B cell (primary cell): ENCODE data around the gene MAD1L1. TPM values are rescaled to one million over a fixed set of nuclear protein-coding genes. Genes with fewer than 3 reads are reported as not detected.

ENCODE experiments used
- ATAC-seq: fragments of 200-7000 bp; cut with Tn5 transposase; one replicate; pipeline ENCODE4 v1.10.0; 2021; ENCODE audit warnings: low read depth, mild to moderate bottlenecking, moderate number of reproducible peaks, moderate library complexity
- CTCF ChIA-PET: fragments of 350-600 bp; sonication (Branson Sonifier 250); formaldehyde crosslinking; loops from one replicate; lab custom pipeline; 2021; ENCODE audit warnings: antibody characterized with exemption, inconsistent platforms; lab: Charles Lee
- POLR2A ChIA-PET: fragments of 350-600 bp; sonication (Branson Sonifier 250); formaldehyde crosslinking; loops from one replicate; lab custom pipeline; 2021; ENCODE audit warnings: antibody characterized with exemption; lab: Charles Lee
- DNase-seq: peaks from one replicate; pipeline ENCODE4 v3.0.0; 2013
- H2AFZ ChIP-seq: 2 replicates; pipeline ENCODE4 v1.6.1; 2012; ENCODE audit warnings: mild to moderate bottlenecking, low read depth, low read length; ENCODE audit not compliant: insufficient read depth, poor library complexity, severe bottlenecking
- H3K27ac ChIP-seq, 2 donors: 1 replicate in 1 of 2; 2 replicates in 1 of 2; pipeline ENCODE4 v1.5.1; 2012 to 2013; ENCODE audit warnings: low read length in 2 of 2, mild to moderate bottlenecking in 2 of 2, moderate library complexity in 1 of 2
- H3K27me3 ChIP-seq, 4 experiments: fragments of 200-600 bp in 1 of 4; sonication (generic) in 1 of 4; replicated peaks in 1 of 4; 1 replicate in 2 of 4; 2 replicates in 2 of 4; pipeline versions ENCODE4 v1.6.1 to v1.7.0; 2013 to 2016; ENCODE audit warnings: low read length in 3 of 4, mild to moderate bottlenecking in 2 of 4, mixed read lengths in 1 of 4, moderate library complexity in 1 of 4; ENCODE audit not compliant: insufficient read depth in 4 of 4, control insufficient read depth in 3 of 4; ENCODE audit errors: control extremely low read depth in 1 of 4
- H3K36me3 ChIP-seq, 2 experiments: replicated peaks in 1 of 2; 1 replicate in 1 of 2; 2 replicates in 1 of 2; pipeline versions ENCODE4 v1.6.1 to v1.7.1; 2013; ENCODE audit warnings: low read length in 1 of 2; ENCODE audit not compliant: insufficient read depth in 2 of 2, control insufficient read depth in 1 of 2; ENCODE audit errors: control extremely low read depth in 1 of 2, extremely low read depth in 1 of 2
- H3K4me1 ChIP-seq, 2 donors: fragments of 200-600 bp in 1 of 2; sonication (generic) in 1 of 2; 1 replicate in 1 of 2; 2 replicates in 1 of 2; pipeline versions ENCODE4 v1.5.1 to v1.6.1; 2013 to 2017; ENCODE audit warnings: low read length in 2 of 2; ENCODE audit not compliant: control insufficient read depth in 2 of 2, insufficient read depth in 2 of 2
- H3K4me2 ChIP-seq: replicated peaks from 2 replicates; pipeline ENCODE3; 2012; ENCODE audit warnings: mild to moderate bottlenecking, low read depth, low read length; ENCODE audit not compliant: poor library complexity, severe bottlenecking
- H3K4me3 ChIP-seq, 5 experiments: fragments of 200-600 bp in 1 of 5; sonication (generic) in 1 of 5; 1 replicate in 3 of 5; 2 replicates in 2 of 5; pipeline versions ENCODE4 v1.5.1 to v1.7.0; 2011 to 2016; ENCODE audit warnings: low read length in 4 of 5, mild to moderate bottlenecking in 4 of 5, low read depth in 2 of 5, control low read depth in 1 of 5, moderate library complexity in 1 of 5; ENCODE audit not compliant: insufficient read depth in 1 of 5; ENCODE audit errors: control extremely low read depth in 1 of 5, extremely low read depth in 1 of 5
- H3K79me2 ChIP-seq: fragments of 200-600 bp; sonication (generic); one replicate; pipeline ENCODE4 v1.6.0; 2016; ENCODE audit warnings: low read length; ENCODE audit not compliant: control insufficient read depth, insufficient read depth
- H3K9ac ChIP-seq: fragments of 200-600 bp; sonication (generic); 2 replicates; pipeline ENCODE4 v1.6.1; 2017; ENCODE audit warnings: mild to moderate bottlenecking, low read length, moderate library complexity
- H3K9me3 ChIP-seq, 3 donors: one replicate each; pipeline versions ENCODE4 v1.6.1 to v1.7.1; 2013; ENCODE audit warnings: low read length in 2 of 3; ENCODE audit not compliant: control insufficient read depth in 2 of 3, insufficient read depth in 1 of 3; ENCODE audit errors: control extremely low read depth in 1 of 3
- H4K20me1 ChIP-seq: 2 replicates; pipeline ENCODE4 v1.6.0; 2012; ENCODE audit warnings: mild to moderate bottlenecking, low read length; ENCODE audit not compliant: insufficient read depth, control insufficient read depth, poor library complexity, severe bottlenecking
- H3K27ac Mint-ChIP-seq: one replicate; pipeline ENCODE4 v1.8.0; 2021; ENCODE audit warnings: mixed read lengths
- H3K27me3 Mint-ChIP-seq: one replicate; pipeline ENCODE4 v1.8.0; 2021; ENCODE audit warnings: mixed read lengths
- H3K4me1 Mint-ChIP-seq: one replicate; pipeline ENCODE4 v1.8.0; 2021; ENCODE audit warnings: mixed read lengths
- H3K4me3 Mint-ChIP-seq: one replicate; pipeline ENCODE4 v1.8.0; 2021; ENCODE audit warnings: mixed read lengths
- H3K9me3 Mint-ChIP-seq: one replicate; pipeline ENCODE4 v1.8.0; 2022; ENCODE audit warnings: mixed read lengths; ENCODE audit not compliant: insufficient read depth
- EZH2 ChIP-seq: IDR thresholded peaks from 2 replicates; pipeline ENCODE4 v1.6.1; 2012; ENCODE audit warnings: borderline replicate concordance, low read depth, mild to moderate bottlenecking, moderate library complexity, low read length; ENCODE audit not compliant: insufficient read depth, poor library complexity, severe bottlenecking
- WGBS: methylation state at CpG from one replicate; pipeline ENCODE4 v1.1.5; 2013; ENCODE audit warnings: missing lambda C conversion rate; ENCODE audit not compliant: insufficient coverage; 5-methylcytosine and 5-hydroxymethylcytosine counted together
- intact Hi-C: fragments of 100-400 bp; cut with micrococcal nuclease; formaldehyde crosslinking; loops from one replicate; pipeline ENCODE4 v1.10.0; 2022
- polyA plus RNA-seq: library from polyadenylated mRNA; depleted of rRNA; stranded (reverse); fragments of >200 nt; gene quantifications from 2 replicates; pipeline ENCODE4 v1.2.3, GENCODE V29; 2012
- total RNA-seq, 2 donors: library from RNA; stranded (reverse); fragments of 120-200 nt in 1 of 2; gene quantifications; 1 replicate in 1 of 2; 2 replicates in 1 of 2; pipeline versions ENCODE4 v1.2.3 to v1.2.4, GENCODE V29; 2013 to 2022
- TF ChIP-seq, protein P1 (sequence below): fragments of 200-600 bp; IDR thresholded peaks from one replicate; pipeline ENCODE4 v1.8.0; 2022; ENCODE audit warnings: antibody characterized with exemption, mild to moderate bottlenecking

The MAD1L1 gene
- total and polyA plus RNA-seq, 2 donors (not counting 1 experiment from before 2014, with no cell fraction given) = 86.7 to 110 TPM

DNA sequence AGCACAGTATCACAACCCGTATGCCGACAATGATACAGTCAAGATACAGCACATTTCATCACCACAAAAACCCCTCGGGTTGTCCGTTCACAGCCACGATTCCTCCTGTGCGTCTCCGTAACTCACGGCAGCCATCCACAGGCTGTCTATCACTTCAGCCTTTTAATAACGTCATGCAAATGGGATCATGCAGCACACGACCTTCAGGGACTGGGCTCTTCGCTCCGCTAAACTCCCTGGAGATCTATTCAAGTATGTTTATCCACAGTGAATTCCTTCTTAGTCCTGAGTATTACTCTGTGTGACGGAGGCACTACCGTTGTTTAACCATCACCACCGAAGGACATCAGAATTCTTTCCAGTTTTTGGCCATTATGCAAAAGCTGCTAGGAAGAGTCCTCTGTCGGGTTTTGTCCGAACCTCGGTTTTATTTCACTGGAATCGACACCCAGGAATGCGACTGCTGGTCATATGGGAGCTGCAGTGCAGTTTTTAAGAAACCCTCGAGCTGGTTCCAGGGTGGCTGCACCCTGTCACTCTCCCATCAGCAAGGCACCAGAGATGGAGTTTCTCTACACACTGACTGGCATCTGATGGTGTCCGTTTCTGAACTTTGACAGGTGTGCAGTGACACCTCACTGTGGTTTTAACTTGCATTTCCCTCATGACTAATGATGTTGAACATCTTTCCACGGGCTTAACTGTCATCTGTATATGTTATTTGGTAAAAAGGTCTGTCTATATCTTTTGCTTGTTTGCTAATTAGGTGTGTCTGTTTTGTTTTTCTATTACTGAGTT lies 193.6 kb downstream of the MAD1L1 start:
- Histone ChIP-seq H2AFZ (no peak overlapping the region), H3K36me3 (peaks cover 0 to 3% of the 10 kb centered on the region in 2 experiments), H3K4me3 (peak overlapping the region in 2 of 5 experiments; percentile 1 to 23), H4K20me1 (peaks cover 4% of the 10 kb centered on the region), H3K9ac (peak overlapping the region; percentile 11), H3K27ac (no peak overlapping the region), H3K4me2 (peak overlapping the region; percentile 91), H3K9me3 (no peaks in the 10 kb centered on the region), H3K79me2 (peaks cover 18% of the 10 kb centered on the region), H3K27me3 (no peaks in the 10 kb centered on the region), H3K4me1 (peaks cover 54 to 60% of the 10 kb centered on the region in 2 donors)
- peak overlapping the region; percentile 67 for H3K27ac Mint-ChIP-seq
- CTCF ChIA-PET = interaction anchor here (0.5 to 2.1 kb wide), 7 partner anchors 9 to 460 kb away, joined by 3 to 8 read pairs (median 3); no protein-coding TSS in a partner anchor
- ATAC-seq = peak; percentile 42
- peaks cover 65% of the 10 kb centered on the region for H3K4me1 Mint-ChIP-seq
- WGBS = 52% methylated on average over 21 of the region's 23 CpGs
- no peaks in the 10 kb centered on the region for H3K27me3 Mint-ChIP-seq
- POLR2A ChIA-PET = no interaction called here
- peak overlapping the region; percentile 93 for H3K4me3 Mint-ChIP-seq
- TF ChIP-seq, protein P1, sequence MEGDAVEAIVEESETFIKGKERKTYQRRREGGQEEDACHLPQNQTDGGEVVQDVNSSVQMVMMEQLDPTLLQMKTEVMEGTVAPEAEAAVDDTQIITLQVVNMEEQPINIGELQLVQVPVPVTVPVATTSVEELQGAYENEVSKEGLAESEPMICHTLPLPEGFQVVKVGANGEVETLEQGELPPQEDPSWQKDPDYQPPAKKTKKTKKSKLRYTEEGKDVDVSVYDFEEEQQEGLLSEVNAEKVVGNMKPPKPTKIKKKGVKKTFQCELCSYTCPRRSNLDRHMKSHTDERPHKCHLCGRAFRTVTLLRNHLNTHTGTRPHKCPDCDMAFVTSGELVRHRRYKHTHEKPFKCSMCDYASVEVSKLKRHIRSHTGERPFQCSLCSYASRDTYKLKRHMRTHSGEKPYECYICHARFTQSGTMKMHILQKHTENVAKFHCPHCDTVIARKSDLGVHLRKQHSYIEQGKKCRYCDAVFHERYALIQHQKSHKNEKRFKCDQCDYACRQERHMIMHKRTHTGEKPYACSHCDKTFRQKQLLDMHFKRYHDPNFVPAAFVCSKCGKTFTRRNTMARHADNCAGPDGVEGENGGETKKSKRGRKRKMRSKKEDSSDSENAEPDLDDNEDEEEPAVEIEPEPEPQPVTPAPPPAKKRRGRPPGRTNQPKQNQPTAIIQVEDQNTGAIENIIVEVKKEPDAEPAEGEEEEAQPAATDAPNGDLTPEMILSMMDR = no peak
- no peak for TF ChIP-seq EZH2
- H3K9me3 Mint-ChIP-seq = no peaks in the 10 kb centered on the region
- DNase-seq = peak; percentile 53
- intact Hi-C loops = loop anchor here (1.0 to 2.0 kb wide), 2 partner anchors 20 to 34 kb away; no protein-coding TSS in a partner anchor
